Measurements from ENCODE around the gene CTXN1. TPM values are rescaled to one million over a fixed set of nuclear protein-coding genes. Genes with fewer than 3 reads are reported as not detected.

The CTXN1 gene
- total RNA-seq, 1 donor from 2014 or later: 14.2 TPM

DNA sequence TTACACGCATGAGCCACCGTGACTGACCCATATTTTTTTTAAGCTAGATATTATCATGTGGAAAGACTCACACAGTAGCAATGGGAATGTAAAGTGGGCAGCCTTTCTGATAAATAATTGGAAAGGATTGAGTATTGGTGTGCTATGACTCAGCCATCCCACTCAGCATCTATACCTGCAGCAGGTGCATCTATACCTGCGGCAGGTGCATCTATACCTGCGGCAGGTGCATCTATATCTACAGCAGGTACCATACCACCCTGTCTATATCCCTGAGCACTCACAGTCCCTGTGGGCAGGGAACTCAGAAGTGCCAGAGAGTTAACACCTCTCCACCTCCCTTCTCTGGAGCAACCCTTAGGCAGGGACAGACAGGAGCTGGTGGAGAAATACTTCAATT, 42.8 kb downstream of the CTXN1 start:
- Histone ChIP-seq H3K4me3 (no peak overlapping the region), H3K9me3 (no peaks in the 10 kb centered on the region), H3K36me3 (no peaks in the 10 kb centered on the region), H3K4me1 (peaks cover 2% of the 10 kb centered on the region), H3K27ac (no peak overlapping the region), H3K27me3 (no peaks in the 10 kb centered on the region)
- no peak for DNase-seq (ENCODE audit: extremely low spot score in 2 of 2)
- TF ChIP-seq POLR2A (IDR thresholded peaks at IDR 0.05) (no peak), POLR2AphosphoS5 (IDR thresholded peaks at IDR 0.05; ENCODE audit: insufficient read depth in 1 of 2, low read depth in 1 of 2) (no peak)
- TF ChIP-seq, protein P1, sequence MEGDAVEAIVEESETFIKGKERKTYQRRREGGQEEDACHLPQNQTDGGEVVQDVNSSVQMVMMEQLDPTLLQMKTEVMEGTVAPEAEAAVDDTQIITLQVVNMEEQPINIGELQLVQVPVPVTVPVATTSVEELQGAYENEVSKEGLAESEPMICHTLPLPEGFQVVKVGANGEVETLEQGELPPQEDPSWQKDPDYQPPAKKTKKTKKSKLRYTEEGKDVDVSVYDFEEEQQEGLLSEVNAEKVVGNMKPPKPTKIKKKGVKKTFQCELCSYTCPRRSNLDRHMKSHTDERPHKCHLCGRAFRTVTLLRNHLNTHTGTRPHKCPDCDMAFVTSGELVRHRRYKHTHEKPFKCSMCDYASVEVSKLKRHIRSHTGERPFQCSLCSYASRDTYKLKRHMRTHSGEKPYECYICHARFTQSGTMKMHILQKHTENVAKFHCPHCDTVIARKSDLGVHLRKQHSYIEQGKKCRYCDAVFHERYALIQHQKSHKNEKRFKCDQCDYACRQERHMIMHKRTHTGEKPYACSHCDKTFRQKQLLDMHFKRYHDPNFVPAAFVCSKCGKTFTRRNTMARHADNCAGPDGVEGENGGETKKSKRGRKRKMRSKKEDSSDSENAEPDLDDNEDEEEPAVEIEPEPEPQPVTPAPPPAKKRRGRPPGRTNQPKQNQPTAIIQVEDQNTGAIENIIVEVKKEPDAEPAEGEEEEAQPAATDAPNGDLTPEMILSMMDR (IDR thresholded peaks at IDR 0.05): no peak
- intact Hi-C loops (cut with DNase I): no loop called here

- no peaks in the 10 kb centered on the region for H3K36me3 ChIP-seq
- intact Hi-C loops (cut with DNase I): no loop called here
- no peak overlapping the region for H3K27ac ChIP-seq
- TF ChIP-seq, protein P1 (IDR thresholded peaks at IDR 0.05): no peak
- TF ChIP-seq POLR2AphosphoS5 (IDR thresholded peaks at IDR 0.05; ENCODE audit: insufficient read depth in 1 of 2, low read depth in 1 of 2) (no peak), POLR2A (IDR thresholded peaks at IDR 0.05) (no peak)
- H3K27me3 ChIP-seq: no peaks in the 10 kb centered on the region
- H3K4me1 ChIP-seq: no peaks in the 10 kb centered on the region
- no peak overlapping the region for H3K4me3 ChIP-seq
- H3K9me3 ChIP-seq: no peaks in the 10 kb centered on the region
- DNase-seq (ENCODE audit: extremely low spot score in 2 of 2): no peak
These were observed 44.0 kb downstream of the CTXN1 start for GRCh38 chr19:7881910-7882309.

DNA sequence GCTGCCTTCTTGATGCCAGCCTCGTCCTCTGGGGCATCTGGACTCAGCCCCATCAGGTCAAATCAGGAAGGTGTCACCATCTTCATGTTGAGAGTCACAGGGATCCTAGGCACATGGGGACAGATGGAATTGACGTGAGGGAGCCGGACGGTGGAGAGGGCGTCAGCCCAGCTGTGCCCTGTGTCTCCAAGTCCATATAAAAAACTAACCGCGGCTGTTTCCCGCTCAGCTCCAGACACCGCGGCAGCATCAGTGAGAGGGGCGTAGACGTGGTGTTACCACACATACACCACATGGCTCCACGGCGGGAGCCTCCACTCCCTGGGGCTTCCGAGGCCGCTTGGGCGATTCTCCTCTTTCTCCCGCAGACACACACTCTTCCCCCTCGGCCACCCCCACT, 46.1 kb downstream of the CTXN1 start:
- Histone ChIP-seq H3K27ac (no peak overlapping the region), H3K4me1 (no peaks in the 10 kb centered on the region), H3K27me3 (no peaks in the 10 kb centered on the region), H3K9me3 (no peaks in the 10 kb centered on the region), H3K4me3 (no peak overlapping the region), H3K36me3 (no peaks in the 10 kb centered on the region)
- no peak for DNase-seq (ENCODE audit: extremely low spot score in 2 of 2)
- TF ChIP-seq, protein P1 (IDR thresholded peaks at IDR 0.05): no peak
- intact Hi-C loops (cut with DNase I): no loop called here

- Histone ChIP-seq H3K4me1 (peaks cover 5% of the 10 kb centered on the region), H3K27me3 (no peaks in the 10 kb centered on the region), H3K36me3 (no peaks in the 10 kb centered on the region), H3K9me3 (no peaks in the 10 kb centered on the region), H3K4me3 (no peak overlapping the region), H3K27ac (no peak overlapping the region)
- intact Hi-C loops (cut with DNase I): no loop called here
- no peak for DNase-seq (ENCODE audit: extremely low spot score in 2 of 2)
- TF ChIP-seq POLR2A (IDR thresholded peaks at IDR 0.05): no peak
- TF ChIP-seq, protein P1 (IDR thresholded peaks at IDR 0.05): no peak
- no peak for TF ChIP-seq POLR2AphosphoS5 (IDR thresholded peaks at IDR 0.05; ENCODE audit: insufficient read depth in 1 of 2, low read depth in 1 of 2)
These were observed 46.7 kb downstream of the CTXN1 start for GRCh38 chr19:7879111-7879807.

- no peaks in the 10 kb centered on the region for H3K9me3 ChIP-seq
- no peaks in the 10 kb centered on the region for H3K27me3 ChIP-seq
- no peak overlapping the region for H3K27ac ChIP-seq
- DNase-seq (ENCODE audit: extremely low spot score in 2 of 2): no peak
- intact Hi-C loops (cut with DNase I): no loop called here
- H3K36me3 ChIP-seq: no peaks in the 10 kb centered on the region
- TF ChIP-seq POLR2A (IDR thresholded peaks at IDR 0.05) (no peak), POLR2AphosphoS5 (IDR thresholded peaks at IDR 0.05; ENCODE audit: insufficient read depth in 1 of 2, low read depth in 1 of 2) (no peak)
- TF ChIP-seq, protein P1 (IDR thresholded peaks at IDR 0.05): no peak
- H3K4me1 ChIP-seq: peaks cover 21% of the 10 kb centered on the region
- no peak overlapping the region for H3K4me3 ChIP-seq
These were observed 48.6 kb downstream of the CTXN1 start for GRCh38 chr19:7877249-7877836.

Measured in vagina (tissue), 2 donors.